Tibial artery (tissue), 4 donors: Measurements from ENCODE around the gene IDI1.

Source experiments
- DNase-seq, 2 donors: peaks; one replicate each; pipeline ENCODE4 v3.0.0-alpha.2; 2019
- H3K27ac ChIP-seq, 2 donors: fragments of 200-600 bp; sonication (generic) in 1 of 2; 1 replicate in 1 of 2; 2 replicates in 1 of 2; pipeline ENCODE4 v1.5.1; 2018 to 2019; ENCODE audit warnings: mild to moderate bottlenecking in 1 of 2
- H3K27me3 ChIP-seq, 2 donors: fragments of 200-600 bp; sonication (generic) in 1 of 2; one replicate each; pipeline versions ENCODE4 v1.5.1 to v1.6.0; 2016 to 2019
- H3K36me3 ChIP-seq, 3 donors: fragments of 200-600 bp; sonication (generic) in 2 of 3; one replicate each; pipeline ENCODE4 v1.5.1; 2016 to 2019; ENCODE audit warnings: mild to moderate bottlenecking in 2 of 3
- H3K4me1 ChIP-seq, 4 donors: fragments of 200-600 bp; sonication (generic) in 2 of 4; 1 replicate in 3 of 4; 2 replicates in 1 of 4; pipeline ENCODE4 v1.5.1; 2016 to 2019
- H3K4me3 ChIP-seq, 2 donors: fragments of 200-600 bp; sonication (generic) in 1 of 2; 1 replicate in 1 of 2; 2 replicates in 1 of 2; pipeline ENCODE4 v1.5.1; 2018 to 2019; ENCODE audit warnings: mild to moderate bottlenecking in 2 of 2
- H3K9me3 ChIP-seq, 3 donors: fragments of 200-600 bp; sonication (generic) in 1 of 3; one replicate each; pipeline ENCODE4 v1.5.1; 2016 to 2019
- intact Hi-C: fragments of 100-400 bp; cut with DNase I; formaldehyde crosslinking; loops from one replicate; pipeline ENCODE4 v1.15.0; 2023; ENCODE audit warnings: low total_unique reads
- TF ChIP-seq, protein P1 (sequence below), 2 experiments: fragments of 200-600 bp in 1 of 2; fragments of 450-650 bp in 1 of 2; IDR thresholded peaks; one replicate each; pipeline ENCODE4 v1.5.1; 2017 to 2019; ENCODE audit warnings: antibody characterized with exemption in 2 of 2, mild to moderate bottlenecking in 1 of 2, moderate library complexity in 1 of 2

The IDI1 gene

DNA sequence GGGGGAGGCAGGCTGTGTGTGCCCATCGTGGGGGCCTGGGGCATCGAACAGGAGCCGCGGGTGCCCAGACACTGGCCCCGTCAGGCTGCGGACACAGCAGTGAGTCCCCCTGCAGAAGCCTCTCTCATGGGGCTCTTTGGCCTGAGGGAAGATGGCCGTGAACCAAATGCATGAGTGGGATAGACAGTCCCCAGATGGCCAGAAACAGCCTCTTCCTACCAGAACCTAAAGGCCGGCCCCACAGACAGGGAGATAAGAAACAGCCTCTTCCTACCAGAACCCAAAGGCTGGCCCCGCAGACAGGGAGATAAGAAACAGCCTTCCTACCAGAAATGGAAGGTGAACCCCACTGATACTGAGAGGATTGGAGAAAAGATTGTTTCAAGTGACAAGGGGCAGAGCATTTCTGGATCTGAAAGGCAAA lies 39.8 kb downstream of the IDI1 start:
- Histone ChIP-seq H3K36me3 (peaks cover 95 to 100% (median 98%) of the 10 kb centered on the region in 3 donors), H3K4me3 (no peak overlapping the region), H3K9me3 (no peaks in the 10 kb centered on the region), H3K27me3 (no peaks in the 10 kb centered on the region), H3K4me1 (no peaks in the 10 kb centered on the region), H3K27ac (no peak overlapping the region)
- no peak for DNase-seq
- intact Hi-C loops: no loop called here
- TF ChIP-seq, protein P1, sequence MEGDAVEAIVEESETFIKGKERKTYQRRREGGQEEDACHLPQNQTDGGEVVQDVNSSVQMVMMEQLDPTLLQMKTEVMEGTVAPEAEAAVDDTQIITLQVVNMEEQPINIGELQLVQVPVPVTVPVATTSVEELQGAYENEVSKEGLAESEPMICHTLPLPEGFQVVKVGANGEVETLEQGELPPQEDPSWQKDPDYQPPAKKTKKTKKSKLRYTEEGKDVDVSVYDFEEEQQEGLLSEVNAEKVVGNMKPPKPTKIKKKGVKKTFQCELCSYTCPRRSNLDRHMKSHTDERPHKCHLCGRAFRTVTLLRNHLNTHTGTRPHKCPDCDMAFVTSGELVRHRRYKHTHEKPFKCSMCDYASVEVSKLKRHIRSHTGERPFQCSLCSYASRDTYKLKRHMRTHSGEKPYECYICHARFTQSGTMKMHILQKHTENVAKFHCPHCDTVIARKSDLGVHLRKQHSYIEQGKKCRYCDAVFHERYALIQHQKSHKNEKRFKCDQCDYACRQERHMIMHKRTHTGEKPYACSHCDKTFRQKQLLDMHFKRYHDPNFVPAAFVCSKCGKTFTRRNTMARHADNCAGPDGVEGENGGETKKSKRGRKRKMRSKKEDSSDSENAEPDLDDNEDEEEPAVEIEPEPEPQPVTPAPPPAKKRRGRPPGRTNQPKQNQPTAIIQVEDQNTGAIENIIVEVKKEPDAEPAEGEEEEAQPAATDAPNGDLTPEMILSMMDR (IDR thresholded peaks at IDR 0.05): no peak

DNA sequence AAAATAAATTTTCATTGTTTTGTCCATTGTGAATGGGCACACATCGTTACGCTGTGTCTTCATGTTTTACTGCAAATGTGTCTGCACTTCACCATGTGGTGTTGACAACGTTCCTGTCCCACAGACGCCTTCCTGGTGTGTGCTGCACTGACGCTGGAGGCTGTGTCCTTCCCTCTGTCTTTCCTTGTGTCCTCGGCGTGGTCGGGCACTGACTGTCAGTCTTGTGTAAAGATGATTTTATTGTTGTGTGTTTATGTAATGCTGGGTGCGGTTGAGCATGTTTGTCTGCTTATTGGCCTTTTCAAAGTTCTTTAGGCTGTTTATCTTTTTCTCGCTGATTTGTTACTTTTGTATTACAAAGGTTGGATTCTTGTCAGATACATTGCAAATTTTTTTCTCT lies 41.3 kb downstream of the IDI1 start:
- no peaks in the 10 kb centered on the region for H3K27me3 ChIP-seq
- no peak overlapping the region for H3K4me3 ChIP-seq
- H3K4me1 ChIP-seq: no peaks in the 10 kb centered on the region
- no peak overlapping the region for H3K27ac ChIP-seq
- peaks cover 0 to 8% (median 5%) of the 10 kb centered on the region in 3 donors for H3K9me3 ChIP-seq
- intact Hi-C loops: no loop called here
- H3K36me3 ChIP-seq: peaks cover 96 to 100% (median 99%) of the 10 kb centered on the region in 3 donors
- TF ChIP-seq, protein P1 (IDR thresholded peaks at IDR 0.05): no peak
- no peak for DNase-seq

DNA sequence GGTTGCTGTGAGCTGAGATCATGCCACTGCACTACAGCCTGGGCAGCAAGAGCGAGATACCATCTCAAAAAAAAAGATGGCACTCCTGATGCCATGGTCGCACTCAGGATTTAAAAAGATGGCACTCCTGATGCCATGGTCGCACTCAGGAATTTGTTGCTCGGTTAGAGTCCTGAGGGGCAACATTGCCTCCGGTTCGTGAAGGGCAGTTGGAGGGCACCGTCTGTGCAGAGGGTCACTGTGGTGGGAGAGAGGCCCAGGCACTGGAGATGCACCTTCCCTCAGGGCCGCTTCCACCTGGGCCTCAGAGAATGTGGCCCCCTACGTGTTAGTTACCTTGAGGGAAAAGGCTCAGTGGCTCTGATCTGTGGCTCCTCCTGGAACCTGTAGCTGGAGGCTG lies 42.3 kb downstream of the IDI1 start:
- no peak for DNase-seq
- TF ChIP-seq, protein P1 (IDR thresholded peaks at IDR 0.05): no peak
- H3K36me3 ChIP-seq: peaks cover 95 to 100% (median 99%) of the 10 kb centered on the region in 3 donors

DNA sequence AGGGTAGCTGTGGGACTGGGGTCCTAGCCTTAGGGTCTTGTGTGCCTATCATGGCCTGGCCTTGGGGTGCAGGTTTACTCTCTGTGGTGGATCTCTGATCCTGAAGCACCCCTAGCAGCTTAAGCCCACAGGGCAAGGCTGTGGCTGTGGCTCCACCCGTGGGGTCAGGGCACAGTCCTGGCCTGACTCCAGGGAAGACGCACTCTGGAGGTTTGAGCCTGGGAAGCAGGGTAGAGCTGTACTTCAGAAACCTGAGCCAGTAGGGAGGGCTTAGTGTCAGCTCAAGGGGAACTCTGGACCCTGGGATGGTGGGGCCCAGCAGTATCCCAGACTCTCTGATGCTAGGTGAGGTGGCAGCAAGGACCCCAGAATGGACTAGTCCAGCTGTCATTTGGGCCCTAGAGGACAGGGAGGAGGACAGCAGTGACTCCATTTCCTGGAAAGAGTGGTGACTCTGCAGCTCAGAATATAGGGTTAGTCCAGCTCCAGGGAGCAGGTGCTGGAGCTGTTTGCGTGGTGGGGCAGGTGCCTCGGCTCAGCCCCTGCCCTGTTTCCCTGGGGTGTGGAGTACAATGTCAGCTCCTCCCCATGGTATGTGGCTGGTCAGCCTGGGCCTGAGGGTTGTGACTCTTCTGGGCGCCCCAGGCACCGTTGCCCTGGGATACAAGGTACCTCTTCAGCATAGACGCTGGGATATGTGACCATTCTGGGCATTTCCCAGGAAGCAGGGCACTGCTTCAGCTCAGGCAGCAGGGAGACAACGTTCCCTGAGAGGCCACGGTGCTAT lies 44.8 kb downstream of the IDI1 start:
- Histone ChIP-seq H3K27ac (no peak overlapping the region), H3K9me3 (peaks cover 0 to 13% (median 12%) of the 10 kb centered on the region in 3 donors), H3K4me3 (no peak overlapping the region), H3K36me3 (peaks cover 98 to 100% (median 100%) of the 10 kb centered on the region in 3 donors), H3K27me3 (no peaks in the 10 kb centered on the region), H3K4me1 (no peaks in the 10 kb centered on the region)
- TF ChIP-seq, protein P1 (IDR thresholded peaks at IDR 0.05): no peak
- no peak for DNase-seq
- intact Hi-C loops: no loop called here

More for the DNA sequence above, 42.3 kb downstream of the IDI1 start:
- Histone ChIP-seq H3K4me3 (no peak overlapping the region), H3K4me1 (no peaks in the 10 kb centered on the region), H3K27ac (no peak overlapping the region), H3K9me3 (peaks cover 0 to 13% (median 12%) of the 10 kb centered on the region in 3 donors), H3K27me3 (no peaks in the 10 kb centered on the region)
- intact Hi-C loops: no loop called here

DNA sequence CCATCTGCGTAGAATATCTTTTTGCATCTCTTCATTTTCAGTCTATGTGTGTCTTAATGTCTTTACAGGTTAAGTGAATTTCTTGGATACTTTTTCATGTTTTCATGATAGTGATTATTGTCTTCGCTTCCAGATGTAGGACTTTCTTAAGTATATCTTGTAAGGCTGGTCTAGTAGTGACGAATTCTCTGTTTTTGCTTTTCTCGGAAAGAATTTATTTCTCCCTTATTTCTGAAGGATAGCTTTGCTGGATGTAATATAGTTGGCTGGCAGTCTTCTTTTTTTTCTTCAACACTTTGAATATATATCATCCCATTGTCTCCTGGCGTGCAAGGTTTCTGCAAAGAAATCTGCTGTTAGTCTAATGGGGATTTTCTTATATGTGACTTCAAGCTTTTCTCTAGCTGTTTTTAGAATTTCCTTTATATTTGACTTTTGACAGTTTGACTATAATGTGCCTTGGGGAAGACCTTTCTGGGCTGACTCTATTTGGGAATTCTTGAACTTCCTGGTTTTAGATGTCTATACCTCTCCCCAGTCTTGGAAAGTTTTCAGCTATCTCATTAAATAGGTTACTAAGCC lies 46.4 kb downstream of the IDI1 start:
- TF ChIP-seq, protein P1 (IDR thresholded peaks at IDR 0.05): no peak
- Histone ChIP-seq H3K4me1 (no peaks in the 10 kb centered on the region), H3K9me3 (peaks cover 0 to 13% (median 12%) of the 10 kb centered on the region in 3 donors), H3K27me3 (no peaks in the 10 kb centered on the region), H3K27ac (no peak overlapping the region), H3K36me3 (peaks cover 98 to 100% (median 100%) of the 10 kb centered on the region in 3 donors), H3K4me3 (no peak overlapping the region)
- no peak for DNase-seq
- intact Hi-C loops: no loop called here
